ENCODE data around the gene CDKL5. TPM values are rescaled to one million over a fixed set of nuclear protein-coding genes. Genes with fewer than 3 reads are reported as not detected.
A peak's percentile ranks its signal among the peaks of the same experiment; 100 is the strongest.

CDKL5 gene
- total RNA-seq, 1 donor from 2014 or later, result 5.6 TPM

DNA sequence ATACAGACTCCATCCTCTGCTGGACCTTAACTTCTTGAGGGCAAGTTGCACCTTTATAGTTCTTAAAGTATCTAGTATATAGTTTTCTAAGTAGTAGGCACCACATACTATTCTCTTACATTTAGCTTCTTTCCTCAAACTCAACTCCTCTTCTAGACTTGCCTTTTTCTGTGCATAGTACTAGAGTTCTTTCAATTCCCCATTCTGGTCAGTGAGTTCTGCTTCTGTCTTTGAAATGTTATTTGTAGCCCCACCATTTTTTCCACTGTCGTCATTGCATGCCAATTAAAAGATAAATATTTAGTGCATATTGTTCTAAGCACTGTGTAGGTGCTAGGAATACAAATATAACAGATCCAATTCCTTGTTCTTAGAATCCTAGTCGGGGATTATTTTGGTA, 31.6 kb downstream of the CDKL5 start:
- DNase-seq (ENCODE audit: low read depth in 2 of 2), result no peak

- peak; percentile 9 to 37 for DNase-seq (ENCODE audit: low read depth in 2 of 2)
Observed at GRCh38 chrX:18461431-18461830, 36.0 kb downstream of the CDKL5 start.

DNA sequence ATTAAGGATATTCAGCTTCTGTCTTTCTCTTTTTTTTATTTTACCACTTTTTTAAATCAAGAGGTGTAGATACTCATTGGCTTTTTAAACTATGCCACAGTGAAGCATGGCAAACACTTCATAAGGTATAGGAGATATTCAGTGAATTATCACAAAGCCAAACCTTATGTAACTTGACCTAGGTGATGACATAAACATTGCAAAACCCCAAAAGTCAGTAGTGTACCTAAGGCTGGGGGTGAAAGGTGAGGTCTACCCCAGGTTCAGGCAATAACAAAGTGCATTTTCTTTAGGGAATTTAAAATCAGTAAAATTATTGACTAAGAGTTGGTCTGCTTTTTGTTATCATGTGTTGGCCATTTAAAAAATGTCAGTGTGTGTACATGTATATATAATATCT, 39.1 kb downstream of the CDKL5 start:
- no peak for DNase-seq (ENCODE audit: low read depth in 2 of 2)

GRCh38 chrX:18465051-18465450, 39.6 kb downstream of the CDKL5 start:
- DNase-seq (ENCODE audit: low read depth in 2 of 2), result no peak

GRCh38 chrX:18468599-18468998, 43.2 kb downstream of the CDKL5 start:
- no peak for DNase-seq (ENCODE audit: low read depth in 2 of 2)

DNA sequence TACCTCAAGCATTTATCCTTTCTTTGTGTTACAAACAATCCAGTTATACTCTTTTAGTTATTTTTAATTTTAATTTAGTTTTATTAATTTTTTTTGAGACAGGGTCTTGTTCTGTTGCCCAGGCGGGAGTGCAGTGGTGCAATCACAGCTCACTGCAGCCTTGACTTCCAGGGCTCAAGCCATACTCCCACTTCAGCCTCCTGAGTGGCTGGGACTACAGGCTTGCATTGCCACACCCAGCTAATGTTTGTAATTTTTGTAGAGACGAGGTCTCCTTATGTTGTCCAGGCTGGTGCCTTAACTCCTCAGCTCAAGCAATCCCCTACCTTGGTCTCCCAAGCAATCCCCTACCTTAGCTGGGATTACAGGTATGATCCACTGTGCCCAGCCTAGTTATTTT, 45.9 kb downstream of the CDKL5 start:
- DNase-seq (ENCODE audit: low read depth in 2 of 2), result no peak

DNA sequence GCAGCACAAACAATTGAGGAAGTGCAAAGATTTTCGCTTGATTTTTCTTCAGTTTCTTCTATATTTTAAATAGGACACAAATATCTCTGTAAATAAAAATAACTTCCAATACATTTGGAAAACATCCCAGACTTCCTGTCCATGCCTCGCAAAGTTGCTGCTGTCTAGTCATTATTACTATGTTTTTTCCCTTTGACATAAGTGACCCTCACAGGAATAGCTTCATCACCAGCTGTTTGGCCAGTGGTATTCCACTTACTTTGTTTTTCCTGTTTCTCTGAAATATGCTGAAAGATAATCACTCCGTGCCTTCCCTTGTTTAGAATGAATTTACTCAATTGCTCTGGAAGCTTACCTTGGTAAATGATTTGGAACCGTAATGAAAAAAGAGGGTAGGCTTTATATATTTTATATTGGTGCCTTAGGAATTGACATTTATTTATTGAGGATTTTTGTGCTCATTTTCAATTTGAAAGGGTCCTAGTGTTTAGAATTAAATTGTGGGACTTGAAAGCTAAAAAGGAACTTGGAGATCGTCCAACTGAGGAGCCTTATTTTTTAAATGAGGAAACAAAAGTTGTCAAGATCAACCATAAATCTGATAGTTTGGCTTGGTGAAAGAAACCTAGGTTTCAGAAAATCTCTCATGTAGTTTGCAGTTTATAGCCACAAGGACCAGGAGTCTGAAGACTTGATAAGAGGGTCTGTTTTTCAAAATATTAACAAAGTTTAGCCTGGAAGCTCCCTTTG, 65.6 kb downstream of the CDKL5 start:
- DNase-seq (ENCODE audit: low read depth in 2 of 2), result peak; percentile 51 to 63

DNA sequence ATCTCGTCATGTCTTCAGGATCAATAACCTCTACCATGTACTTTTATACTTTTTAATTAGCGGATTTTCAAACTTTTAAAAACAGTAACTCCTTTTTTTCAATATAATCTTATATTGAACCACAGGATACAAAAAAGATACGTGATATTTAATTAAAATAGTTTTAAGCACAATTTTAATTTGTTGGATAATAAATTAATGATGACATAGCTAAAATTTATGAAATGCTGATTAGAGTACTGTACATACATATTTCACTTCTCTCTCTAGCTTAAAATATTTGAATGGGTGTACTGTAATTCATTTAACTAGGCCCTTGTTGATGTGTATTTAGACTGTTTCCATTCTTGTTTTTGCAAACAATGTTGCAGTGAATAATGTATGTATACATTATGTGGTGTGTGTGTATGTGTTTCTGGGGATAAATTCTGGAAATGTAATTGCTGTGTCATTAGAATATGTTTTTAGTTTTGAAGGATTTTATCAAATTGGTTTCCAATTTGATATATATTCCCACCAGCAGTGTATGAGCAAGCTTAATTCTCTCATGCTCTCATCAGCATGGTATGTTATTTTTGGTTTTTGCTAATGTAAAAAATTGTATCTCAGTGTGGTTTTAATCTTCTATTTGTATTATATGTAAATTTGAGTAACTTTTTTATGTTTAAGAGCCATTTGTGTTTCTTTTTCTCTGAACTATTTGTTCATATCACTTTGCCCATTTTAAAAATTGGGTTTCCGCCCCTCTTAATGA, 66.4 kb downstream of the CDKL5 start:
- no peak for DNase-seq (ENCODE audit: low read depth in 2 of 2)

DNA sequence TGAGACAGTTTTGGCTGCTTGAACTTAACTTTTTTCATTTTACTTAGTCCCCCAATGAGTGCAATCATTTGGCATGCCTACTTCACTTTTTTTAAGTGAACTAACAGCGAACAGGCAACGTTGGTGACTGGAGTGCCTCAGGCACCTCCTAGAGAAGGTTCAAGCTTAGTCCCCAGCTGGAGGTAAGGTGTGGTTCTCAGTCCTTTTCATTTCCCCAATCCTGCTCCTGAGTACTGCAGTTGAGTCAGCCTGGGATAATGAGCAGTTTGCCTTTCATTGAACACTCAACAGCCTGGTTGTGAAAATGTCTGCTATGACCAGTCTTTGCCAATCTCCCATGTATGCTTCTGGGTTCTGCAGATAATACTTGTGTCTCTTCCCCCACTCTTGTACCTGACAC, 109.5 kb downstream of the CDKL5 start:
- no peak for DNase-seq (ENCODE audit: low read depth in 2 of 2)

DNA sequence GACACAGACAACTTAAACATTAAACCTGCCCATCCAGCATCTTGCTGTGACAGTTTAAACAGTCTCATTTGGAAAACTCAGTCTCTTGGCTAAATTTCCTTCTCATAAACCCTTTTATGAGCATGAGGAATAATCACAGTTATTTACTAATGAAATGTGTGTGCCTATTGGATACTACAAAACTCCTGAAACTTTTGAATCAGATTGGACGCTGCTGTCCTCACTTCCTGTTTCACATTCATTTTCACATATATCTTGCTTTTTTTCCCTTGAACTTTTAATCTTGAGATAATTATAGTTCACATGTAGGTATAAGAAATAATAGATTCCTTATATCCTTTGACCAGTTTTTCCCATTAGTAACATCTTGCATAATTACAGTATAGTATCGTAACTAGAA, 111.7 kb downstream of the CDKL5 start:
- no peak for DNase-seq (ENCODE audit: low read depth in 2 of 2)

- DNase-seq (ENCODE audit: low read depth in 2 of 2), result no peak
Observed at GRCh38 chrX:18537524-18537923, 112.1 kb downstream of the CDKL5 start.

- no peak for DNase-seq (ENCODE audit: low read depth in 2 of 2)
Observed at GRCh38 chrX:18542131-18542530, 116.7 kb downstream of the CDKL5 start.

GRCh38 chrX:18542905-18543304, 117.5 kb downstream of the CDKL5 start:
- peak in 1 of 2 donors; percentile 8 for DNase-seq (ENCODE audit: low read depth in 2 of 2)

DNA sequence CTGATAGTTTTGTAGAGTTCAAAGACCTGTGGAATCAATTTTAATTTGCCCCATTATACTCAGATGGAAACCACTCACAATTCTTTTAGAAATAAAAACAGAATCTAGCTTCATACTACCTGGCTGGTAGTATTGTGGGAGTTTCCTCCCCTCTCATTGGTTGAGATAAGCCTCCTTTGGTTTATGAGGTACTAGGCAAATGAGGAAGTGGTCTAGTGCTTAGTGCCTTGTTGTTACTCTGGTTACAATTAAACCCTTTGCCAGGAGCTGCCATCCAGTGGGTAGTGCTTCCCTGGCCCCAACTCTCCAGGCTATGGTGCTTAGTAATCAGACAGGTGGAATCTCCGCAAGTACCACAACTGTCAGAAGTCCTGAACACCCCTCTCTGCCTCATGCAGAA, 118.3 kb downstream of the CDKL5 start:
- no peak for DNase-seq (ENCODE audit: low read depth in 2 of 2)

GRCh38 chrX:18545771-18546170, 120.4 kb downstream of the CDKL5 start:
- DNase-seq (ENCODE audit: low read depth in 2 of 2), result no peak

GRCh38 chrX:18548996-18549395, 123.6 kb downstream of the CDKL5 start:
- no peak for DNase-seq (ENCODE audit: low read depth in 2 of 2)

DNA sequence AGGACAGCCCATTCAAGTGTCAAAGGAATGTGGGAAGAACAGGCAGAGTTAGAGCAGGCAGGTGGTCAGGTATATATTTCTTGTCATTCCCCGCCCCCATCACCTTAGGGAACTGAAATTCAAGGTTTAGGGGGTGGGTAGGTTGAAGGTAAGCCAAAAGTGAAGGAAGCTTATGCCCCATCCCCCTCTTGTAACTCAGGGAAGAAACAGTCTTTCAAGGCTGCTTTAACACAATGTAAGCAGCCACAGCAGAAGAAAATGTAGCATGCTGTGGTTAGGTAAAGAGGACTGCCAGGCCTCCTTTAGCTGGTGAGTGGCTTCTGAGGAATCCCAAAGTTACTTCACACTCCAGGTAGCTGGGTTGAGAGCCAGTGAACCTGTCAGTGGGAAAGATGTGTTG, 124.2 kb downstream of the CDKL5 start:
- DNase-seq (ENCODE audit: low read depth in 2 of 2), result no peak

DNA sequence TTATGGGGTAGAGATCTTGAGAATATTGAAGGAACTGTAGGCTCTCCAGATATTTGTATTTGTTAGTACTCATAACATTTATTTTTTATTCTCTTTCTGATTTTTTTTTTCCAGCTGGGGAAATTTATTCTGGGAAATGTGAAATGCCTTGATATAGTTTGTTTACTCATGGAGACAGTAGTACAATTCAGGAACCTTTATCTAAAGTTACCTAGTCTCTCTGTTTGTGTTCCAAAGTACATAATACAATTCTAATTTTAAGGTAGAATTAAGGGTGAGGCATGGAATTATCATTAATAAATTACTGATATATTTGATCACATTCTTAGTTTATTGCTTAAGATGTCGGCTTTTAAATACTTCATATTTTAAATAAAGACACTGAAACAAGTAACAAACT, 132.5 kb downstream of the CDKL5 start:
- no peak for DNase-seq (ENCODE audit: low read depth in 2 of 2)

DNA sequence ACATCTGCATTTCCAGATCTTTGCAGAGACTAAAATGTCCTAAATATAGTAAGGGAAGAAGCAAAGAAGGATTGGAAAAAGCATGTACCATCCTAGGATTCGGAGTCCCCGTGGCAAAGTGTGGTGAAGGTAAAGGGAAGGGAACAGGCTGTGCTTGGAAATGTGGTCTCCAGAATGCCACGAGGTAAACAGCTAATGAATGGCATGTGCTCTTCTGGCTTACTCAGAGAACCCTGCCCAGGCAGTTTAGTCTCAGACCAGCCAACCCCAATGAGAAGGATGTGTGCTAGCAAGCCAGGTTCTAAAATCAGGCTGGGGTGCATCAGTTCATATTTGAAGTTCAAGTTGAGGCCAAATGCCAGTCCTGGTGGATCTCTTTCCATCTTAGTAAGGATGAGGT, 133.4 kb downstream of the CDKL5 start:
- DNase-seq (ENCODE audit: low read depth in 2 of 2), result no peak

DNA sequence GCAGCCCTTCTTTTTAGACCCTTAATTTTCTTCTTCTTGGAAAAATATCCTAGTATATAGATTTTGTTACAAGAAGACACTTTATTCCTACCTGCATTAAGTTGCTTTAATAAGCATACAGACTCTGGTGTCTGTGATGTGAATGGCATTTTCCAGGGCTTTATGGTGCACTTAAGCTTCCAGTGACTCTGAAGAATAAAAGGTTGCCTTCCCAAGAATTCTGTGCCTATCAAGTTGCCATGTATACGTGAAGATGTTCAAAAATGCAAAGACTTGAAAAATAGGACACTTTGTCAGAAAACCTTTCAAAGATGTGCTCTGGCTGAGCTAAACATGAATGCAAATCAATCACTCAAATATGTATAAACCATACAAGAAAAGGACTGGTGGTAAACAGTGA, 135.6 kb downstream of the CDKL5 start:
- no peak for DNase-seq (ENCODE audit: low read depth in 2 of 2)

GRCh38 chrX:18565727-18566126, 140.3 kb downstream of the CDKL5 start:
- no peak for DNase-seq (ENCODE audit: low read depth in 2 of 2)

- DNase-seq (ENCODE audit: low read depth in 2 of 2), result no peak
Observed at GRCh38 chrX:18566748-18567147, 141.3 kb downstream of the CDKL5 start.

- no peak for DNase-seq (ENCODE audit: low read depth in 2 of 2)
Observed at GRCh38 chrX:18573556-18573955, 148.1 kb downstream of the CDKL5 start.

All from lung microvascular endothelial cell (primary cell).